GM12891 (cell line): ENCODE measurements around the gene RIN3.

Experiments used
- POLR2A ChIP-seq: IDR thresholded peaks from 2 replicates; pipeline ENCODE4 v1.6.1; 2011; ENCODE audit warnings: low read depth, low read length, control low read depth
- POLR2AphosphoS5 ChIP-seq: IDR thresholded peaks from 2 replicates; pipeline ENCODE4 v1.6.1; 2011; ENCODE audit warnings: low read depth, low read length, control low read depth
- POU2F2 ChIP-seq: IDR thresholded peaks from 2 replicates; pipeline ENCODE4 v1.6.1; 2011; ENCODE audit warnings: low read depth, mild to moderate bottlenecking, control low read depth, low read length, moderate library complexity
- SPI1 ChIP-seq: IDR thresholded peaks from 2 replicates; pipeline ENCODE4 v1.6.1; 2011; ENCODE audit warnings: low read depth, low read length, control low read depth
- TAF1 ChIP-seq: IDR thresholded peaks from 2 replicates; pipeline ENCODE4 v1.6.1; 2011; ENCODE audit warnings: low read depth, low read length, control low read depth

GRCh38 chr14:92704821-92705220, 191.2 kb downstream of the RIN3 start:
- TF ChIP-seq POLR2A = no peak
- TF ChIP-seq TAF1 = no peak
- no peak for TF ChIP-seq POLR2AphosphoS5
- 0 out of 2 replicates have a peak, but pooled peaks have one; percentile 30 for TF ChIP-seq POU2F2
- TF ChIP-seq SPI1 = no peak
